ENCODE data around the gene TEAD3.
A peak's percentile ranks its signal among the peaks of the same experiment; 100 is the strongest.

The TEAD3 gene

DNA sequence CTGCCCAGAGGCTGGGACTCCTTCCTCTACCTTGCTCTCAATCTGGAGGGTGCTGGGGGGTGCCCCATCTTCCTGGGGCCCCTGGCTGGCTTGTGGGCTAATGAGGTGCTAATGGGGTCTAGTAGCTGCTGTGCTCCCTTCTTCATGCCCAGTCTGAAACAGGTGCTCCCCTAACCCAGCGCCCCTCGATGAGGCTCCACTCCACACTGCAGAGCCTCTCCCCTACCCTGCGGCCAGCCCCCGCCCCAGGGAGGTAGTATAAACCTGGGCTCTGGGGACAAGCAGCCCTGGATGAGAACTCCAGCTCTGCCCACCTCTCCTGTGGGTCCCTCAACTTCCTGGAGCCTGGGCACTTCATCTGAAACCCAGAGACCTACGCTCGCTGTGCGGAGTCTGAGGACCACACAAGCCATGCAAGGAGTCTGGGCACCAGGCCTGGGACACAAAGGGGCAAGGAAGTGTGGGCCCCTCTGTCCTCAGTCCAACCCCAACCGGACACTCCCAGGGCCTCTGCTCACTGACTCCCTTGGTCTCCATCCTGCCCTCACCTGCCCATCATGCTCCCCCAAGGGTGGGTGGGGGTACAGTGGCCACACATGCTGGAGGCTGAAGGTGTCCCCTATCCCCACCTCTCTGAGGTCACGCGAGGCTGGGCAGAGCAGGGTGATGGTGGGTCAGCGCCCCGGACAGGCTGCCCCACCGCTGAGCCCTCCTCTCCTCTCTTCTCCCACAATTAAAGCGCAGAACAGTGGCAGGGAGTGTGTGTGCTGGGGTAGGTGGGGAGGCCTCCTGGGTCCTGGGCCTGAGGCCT lies 22.5 kb downstream of the TEAD3 start:
- no peak for DNase-seq

GRCh38 chr6:35473850-35474130 lies 23.1 kb downstream of the TEAD3 start:
- DNase-seq: no peak

DNA sequence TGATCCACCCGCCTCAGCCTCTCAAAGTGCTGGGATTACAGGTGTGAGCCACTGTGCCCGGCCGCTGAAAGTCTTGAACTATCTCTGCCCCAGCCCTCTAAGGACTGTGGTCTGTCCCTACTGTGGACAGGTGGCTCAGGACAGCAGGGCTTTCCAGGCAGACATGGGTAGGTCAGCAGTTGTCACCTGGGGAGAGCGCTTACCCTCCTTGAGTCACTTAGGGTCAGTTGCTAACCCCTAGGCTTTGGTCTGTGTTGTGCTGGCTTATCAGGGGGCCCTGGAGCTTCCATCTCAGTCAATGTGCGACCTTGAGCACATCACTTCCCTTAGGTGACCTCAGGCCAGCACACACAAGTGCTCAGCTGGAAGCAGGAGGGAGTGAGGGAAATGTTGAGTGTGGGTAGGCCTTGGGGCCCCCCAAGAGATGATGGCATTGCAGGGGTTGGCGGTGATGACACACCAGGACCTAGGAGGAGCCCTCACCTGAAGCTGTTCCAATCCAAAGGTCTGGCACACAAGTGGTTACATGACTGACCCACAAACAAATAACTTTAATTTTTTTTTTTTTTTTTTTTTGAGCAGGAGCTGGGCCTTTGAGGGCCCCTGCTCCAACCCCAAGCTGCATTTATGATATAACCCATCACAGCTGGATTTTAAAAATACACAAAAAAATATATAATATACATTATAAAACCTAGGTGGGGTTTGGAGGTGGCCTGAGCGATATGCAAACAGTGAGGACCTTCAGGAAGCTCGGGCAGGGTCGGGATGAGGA lies 23.6 kb downstream of the TEAD3 start:
- DNase-seq: no peak

- DNase-seq: no peak
Measured at GRCh38 chr6:35471836-35472345, 25.0 kb downstream of the TEAD3 start.

DNA sequence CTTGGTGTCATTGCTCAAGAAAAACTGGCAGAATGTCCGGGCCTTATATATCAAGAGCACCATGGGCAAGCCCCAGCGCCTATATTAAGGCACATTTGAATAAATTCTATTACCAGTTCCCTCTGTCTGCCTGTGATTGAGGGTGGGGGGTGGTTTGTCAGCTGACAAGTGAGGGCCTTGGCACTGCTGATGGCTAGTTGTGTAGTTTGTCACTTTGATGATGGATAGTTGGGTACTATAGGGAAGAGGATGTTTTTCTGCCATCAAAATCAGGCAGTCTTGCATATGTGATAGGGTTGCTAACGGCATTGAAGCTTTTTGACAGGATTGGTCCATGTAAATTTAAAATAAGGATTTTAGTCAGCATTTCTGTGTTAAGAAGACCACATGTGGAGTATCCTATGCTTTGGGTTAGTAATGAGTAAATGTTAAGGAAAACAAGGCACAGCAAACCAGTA lies 26.2 kb downstream of the TEAD3 start:
- DNase-seq: no peak

GRCh38 chr6:35469751-35470662 lies 26.9 kb downstream of the TEAD3 start:
- DNase-seq: peak; percentile 41

DNA sequence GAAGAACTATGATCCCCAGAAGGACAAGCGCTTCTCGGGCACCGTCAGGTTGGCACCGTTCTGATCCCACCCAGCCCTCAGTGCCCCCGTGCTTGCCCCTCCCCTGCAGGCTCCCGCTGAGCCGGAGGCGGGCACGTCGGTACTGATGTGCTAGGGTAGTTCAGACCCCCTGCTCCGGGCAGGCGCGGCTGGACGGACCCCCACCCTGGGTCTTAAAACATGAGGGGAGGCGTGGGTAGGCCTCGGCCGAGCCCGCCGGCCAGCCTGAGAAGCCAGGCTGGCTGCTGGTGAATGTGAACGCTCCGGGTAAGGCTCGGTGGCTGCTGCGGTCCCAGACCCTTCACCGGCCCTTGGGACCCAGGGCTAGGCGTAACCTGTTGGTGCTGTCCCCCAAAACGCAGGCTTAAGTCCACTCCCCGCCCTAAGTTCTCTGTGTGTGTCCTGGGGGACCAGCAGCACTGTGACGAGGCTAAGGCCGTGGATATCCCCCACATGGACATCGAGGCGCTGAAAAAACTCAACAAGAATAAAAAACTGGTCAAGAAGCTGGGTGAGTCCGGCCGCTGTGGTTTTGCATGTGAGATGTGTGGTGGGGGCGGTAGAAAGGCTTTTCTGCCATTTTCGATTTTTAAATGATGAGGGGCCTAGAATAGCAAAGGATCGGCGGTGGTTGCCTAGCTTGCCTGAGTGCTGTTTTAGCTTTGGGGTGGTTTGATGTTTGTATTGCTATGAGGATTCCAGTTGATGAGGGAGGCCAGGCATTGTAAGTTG lies 27.7 kb downstream of the TEAD3 start:
- DNase-seq: peak; percentile 28

GRCh38 chr6:35468181-35468979 lies 28.5 kb downstream of the TEAD3 start, which contains the start of gene RPL10A:
TSS of gene RPL10A (plus strand) at chr6:35468401. CDS start at chr6:35468435, 34 bp downstream.
- peak; percentile 98 for DNase-seq

DNA sequence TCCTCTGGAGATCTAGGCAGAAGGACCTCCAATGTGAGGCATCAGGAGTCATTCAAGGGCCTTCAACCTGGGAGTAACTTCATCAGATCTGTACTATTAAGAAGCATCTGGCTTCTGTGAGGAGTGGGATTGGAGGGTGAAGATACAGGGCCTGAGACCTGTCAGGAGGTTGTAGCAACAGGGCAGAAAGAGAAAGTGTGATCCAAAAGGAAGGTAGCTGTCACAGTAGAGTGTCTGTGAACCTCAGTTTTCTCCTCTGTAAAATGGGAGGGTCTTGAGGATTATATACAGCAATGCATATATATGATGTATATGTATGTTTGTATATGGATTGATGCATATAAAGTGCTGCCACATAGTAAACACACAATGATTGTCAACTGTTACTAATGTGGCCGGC lies 31.2 kb downstream of the TEAD3 start:
- DNase-seq: no peak

GRCh38 chr6:35463292-35463691 lies 33.6 kb downstream of the TEAD3 start:
- no peak for DNase-seq

GRCh38 chr6:35461270-35461669 lies 35.6 kb downstream of the TEAD3 start:
- no peak for DNase-seq

GRCh38 chr6:35457907-35458306 lies 39.0 kb downstream of the TEAD3 start:
- no peak for DNase-seq

- DNase-seq: no peak
Measured at GRCh38 chr6:35454391-35455110, 42.3 kb downstream of the TEAD3 start.

- no peak for DNase-seq
Measured at GRCh38 chr6:35453236-35453635, 43.6 kb downstream of the TEAD3 start.

DNA sequence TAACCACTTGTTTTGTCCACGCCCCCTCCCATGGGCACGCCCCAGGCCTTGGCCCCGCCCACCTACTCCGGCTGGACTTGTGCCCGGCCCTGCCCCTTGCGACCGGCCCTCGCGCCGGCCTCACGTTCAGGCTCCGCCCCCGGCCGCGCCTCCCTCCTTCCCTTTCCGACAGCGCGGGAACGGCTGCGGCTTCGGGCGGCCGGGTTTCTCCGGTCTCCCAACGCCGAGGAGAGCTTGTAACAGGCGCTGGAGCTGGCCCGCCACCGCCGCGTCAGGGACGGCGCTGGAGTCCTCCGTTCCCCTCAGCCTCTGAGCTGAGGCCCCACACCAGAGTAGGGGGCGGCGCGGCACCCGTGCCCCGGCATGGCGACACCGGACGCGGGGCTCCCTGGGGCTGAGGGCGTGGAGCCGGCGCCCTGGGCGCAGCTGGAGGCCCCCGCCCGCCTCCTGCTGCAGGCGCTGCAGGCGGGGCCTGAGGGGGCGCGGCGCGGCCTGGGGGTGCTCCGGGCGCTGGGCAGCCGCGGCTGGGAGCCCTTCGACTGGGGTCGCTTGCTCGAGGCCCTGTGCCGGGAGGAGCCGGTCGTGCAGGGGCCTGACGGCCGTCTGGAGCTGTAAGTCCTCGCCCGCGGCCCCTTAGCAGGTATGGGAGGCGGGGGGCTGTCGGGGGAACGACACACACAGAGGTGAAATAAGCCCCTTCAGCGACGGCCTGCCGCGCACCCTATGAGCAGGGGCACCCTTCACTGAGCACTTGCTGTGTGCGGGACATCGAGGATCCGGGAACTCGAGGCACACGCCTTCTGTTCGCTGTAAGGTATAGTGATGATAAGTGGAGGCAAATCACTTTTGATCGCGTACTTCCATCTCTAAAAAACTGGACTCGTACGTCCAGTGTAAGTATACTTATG lies 44.4 kb downstream of the TEAD3 start, which contains the start of gene FANCE:
FANCE (plus strand) TSS at position 156 of the 908 bp plus-strand sequence; CDS start at position 364, 208 bp downstream.
- peak; percentile 95 for DNase-seq

DNA sequence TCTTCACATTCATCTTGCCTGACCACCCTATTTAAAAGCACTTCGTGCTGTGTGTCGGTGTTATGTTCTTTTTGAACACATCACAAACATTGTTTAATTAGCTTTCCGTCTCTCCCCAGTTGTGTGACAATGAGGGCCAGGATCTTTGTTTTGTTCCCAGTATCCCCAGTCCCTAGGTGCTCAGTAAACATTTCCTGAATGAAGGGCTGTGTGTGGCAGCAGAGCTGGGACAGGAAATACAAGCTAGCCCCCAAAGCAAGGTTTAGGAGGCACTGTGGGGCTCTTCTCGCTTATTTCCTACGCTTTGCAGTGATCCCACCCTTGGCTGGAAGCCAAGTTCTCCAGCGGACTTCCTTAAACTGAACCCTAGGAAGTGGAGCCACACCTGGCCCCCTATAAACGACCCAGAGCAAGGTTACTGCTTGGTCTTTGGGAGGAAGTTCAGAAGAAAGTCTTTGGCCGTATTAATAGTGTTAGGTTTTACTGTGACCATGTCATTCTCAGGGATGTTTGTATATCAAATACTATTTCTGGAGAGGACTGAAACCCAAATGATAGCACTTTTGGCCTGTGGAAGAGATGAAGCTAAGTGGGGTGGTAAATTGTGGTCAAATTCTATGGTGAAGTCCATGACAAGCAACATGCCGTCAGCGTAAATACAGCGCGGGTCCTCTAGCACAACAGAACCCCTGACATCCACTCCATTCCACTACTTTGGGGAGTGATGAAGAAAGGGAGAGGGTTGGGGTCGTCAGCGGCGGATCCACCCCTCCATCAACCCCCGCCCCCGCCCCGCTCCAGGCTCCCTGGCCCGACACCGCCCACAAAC lies 45.3 kb downstream of the TEAD3 start:
- no peak for DNase-seq

DNA sequence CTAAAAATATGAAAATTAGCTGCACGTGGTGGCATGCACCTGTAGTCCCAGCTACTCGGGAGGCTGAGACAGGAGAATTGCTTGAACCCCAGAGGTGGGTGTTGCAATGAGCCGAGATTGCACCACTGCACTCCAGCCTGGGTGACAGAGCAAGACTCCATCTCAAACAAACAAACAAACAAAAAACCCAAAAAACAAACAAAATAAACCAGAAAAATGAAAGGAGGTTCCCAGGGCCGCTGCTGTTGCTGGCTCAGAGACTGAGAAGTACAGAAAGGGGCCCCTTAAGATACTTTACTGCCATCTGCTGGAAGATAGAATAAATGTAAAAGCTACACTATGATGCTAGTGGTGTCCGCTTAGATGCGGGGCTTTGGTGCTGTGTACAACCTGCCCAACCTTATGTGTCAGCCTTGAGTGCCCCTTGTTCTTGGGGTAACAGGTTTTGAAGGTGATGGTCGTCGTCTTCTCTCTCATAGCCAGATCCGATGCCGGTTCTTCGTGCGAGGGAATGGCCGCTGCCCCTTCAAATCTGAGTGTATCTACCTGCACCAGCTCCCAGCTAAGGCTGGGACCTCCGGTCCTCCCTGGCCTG lies 47.5 kb downstream of the TEAD3 start:
- DNase-seq: peak; percentile 84

DNA sequence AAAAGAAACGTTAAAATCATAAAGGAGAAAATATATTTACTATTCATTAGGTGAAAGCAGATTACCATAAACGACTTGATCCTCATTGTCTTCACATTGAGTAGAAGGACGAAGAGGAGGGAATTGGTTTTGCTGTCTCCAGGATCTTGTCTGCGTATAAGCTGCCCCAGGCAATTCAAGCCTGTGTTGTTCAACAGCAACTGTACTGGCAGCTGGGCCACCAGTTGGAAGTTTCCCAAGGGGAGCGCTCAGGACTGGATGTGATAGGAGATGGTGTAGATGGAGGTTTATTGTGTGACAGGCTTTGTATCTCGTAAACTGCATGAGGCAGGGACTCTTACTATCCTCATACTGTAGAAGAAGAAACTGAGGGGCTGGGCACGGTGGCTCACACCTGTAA lies 48.7 kb downstream of the TEAD3 start:
- no peak for DNase-seq

All from CD4-positive, alpha-beta T cell treated with Interleukin-17A for 1 hour (primary cell).